Muscle layer of duodenum (tissue), 2 donors: ENCODE data around the gene SPR.

Experiments used
- H3K27ac ChIP-seq: one replicate; pipeline ENCODE4 v1.7.0; 2013; ENCODE audit warnings: mild to moderate bottlenecking, low read length
- H3K27me3 ChIP-seq: one replicate; pipeline ENCODE4 v1.7.0; 2013; ENCODE audit warnings: low read depth, mild to moderate bottlenecking, control low read depth, low read length
- H3K36me3 ChIP-seq, 2 donors: one replicate each; pipeline ENCODE4 v1.7.0; 2013; ENCODE audit warnings: low read length in 2 of 2, control low read depth in 1 of 2, mild to moderate bottlenecking in 1 of 2; ENCODE audit not compliant: insufficient read depth in 2 of 2, control insufficient read depth in 1 of 2
- H3K4me1 ChIP-seq, 2 donors: one replicate each; pipeline ENCODE4 v1.7.0; 2013; ENCODE audit warnings: low read length in 2 of 2, mild to moderate bottlenecking in 2 of 2, control low read depth in 1 of 2, moderate library complexity in 1 of 2; ENCODE audit not compliant: insufficient read depth in 2 of 2, control insufficient read depth in 1 of 2
- H3K4me3 ChIP-seq, 2 donors: one replicate each; pipeline ENCODE4 v1.7.0; 2013; ENCODE audit warnings: low read length in 2 of 2, low read depth in 1 of 2, mild to moderate bottlenecking in 1 of 2
- H3K9me3 ChIP-seq, 2 donors: one replicate each; pipeline ENCODE4 v1.7.0; 2013; ENCODE audit warnings: low read length in 2 of 2, control low read depth in 1 of 2, mild to moderate bottlenecking in 1 of 2; ENCODE audit not compliant: control insufficient read depth in 1 of 2
- donor health status: healthy.

SPR gene

DNA sequence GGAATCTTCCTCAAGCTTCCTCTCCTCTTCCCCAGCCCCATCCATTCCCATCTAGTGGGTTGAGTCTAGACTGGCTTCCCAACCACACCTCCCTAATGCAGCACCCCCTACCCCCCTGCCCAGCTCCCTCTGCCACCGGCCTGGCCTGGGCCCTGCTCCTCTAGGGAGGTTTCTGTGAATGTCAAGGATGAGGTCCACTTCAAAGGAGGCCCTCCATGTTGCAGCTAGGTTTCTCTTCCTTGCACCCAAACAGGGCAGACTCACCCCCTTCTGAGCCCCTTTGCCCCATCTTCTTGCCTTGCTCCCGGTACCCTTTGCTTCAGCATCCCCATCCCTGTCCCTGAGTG lies 48.4 kb downstream of the SPR start:
- Histone ChIP-seq H3K4me1 (peaks cover 0 to 12% of the 10 kb centered on the region in 2 donors), H3K27ac (no peak overlapping the region), H3K4me3 (no peak overlapping the region), H3K27me3 (no peaks in the 10 kb centered on the region), H3K36me3 (no peaks in the 10 kb centered on the region), H3K9me3 (no peaks in the 10 kb centered on the region)

DNA sequence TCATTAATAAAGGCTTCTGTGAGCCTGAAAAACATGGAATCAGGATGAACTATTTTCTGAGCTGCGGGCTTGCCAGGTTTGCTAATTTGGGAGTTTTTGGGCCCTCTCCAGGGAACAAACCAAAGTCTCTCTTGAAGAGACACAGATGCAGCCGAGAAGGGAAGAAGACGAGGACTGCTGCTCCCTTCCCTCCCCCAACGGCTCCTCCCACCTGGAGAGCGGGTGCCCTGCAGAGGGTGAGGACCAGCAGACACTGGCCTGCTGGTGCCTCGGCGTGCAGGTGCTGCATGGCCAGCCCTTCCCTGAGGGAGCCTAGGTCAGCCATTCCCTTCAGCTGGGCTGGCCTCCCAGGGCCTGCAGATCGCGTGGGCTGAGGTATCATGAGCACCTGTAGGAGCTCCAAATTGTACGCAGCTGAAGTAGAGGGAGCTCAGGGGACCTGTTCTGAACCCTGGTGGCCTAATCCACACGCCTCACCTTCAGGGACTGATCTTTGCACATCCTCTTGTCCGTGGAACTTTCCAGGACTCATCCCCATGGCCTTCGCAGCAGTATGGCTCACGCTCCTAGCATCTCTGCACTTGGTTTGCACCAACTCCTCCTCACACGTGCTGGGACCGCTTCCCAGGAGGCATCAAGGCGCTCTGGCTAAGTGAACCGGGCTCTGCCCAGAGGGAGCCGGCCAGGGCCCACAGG lies 49.6 kb downstream of the SPR start:
- peaks cover 0 to 12% of the 10 kb centered on the region in 2 donors for H3K4me1 ChIP-seq
- no peaks in the 10 kb centered on the region for H3K36me3 ChIP-seq
- no peaks in the 10 kb centered on the region for H3K9me3 ChIP-seq
- no peaks in the 10 kb centered on the region for H3K27me3 ChIP-seq
- no peak overlapping the region for H3K27ac ChIP-seq
- no peak overlapping the region for H3K4me3 ChIP-seq

DNA sequence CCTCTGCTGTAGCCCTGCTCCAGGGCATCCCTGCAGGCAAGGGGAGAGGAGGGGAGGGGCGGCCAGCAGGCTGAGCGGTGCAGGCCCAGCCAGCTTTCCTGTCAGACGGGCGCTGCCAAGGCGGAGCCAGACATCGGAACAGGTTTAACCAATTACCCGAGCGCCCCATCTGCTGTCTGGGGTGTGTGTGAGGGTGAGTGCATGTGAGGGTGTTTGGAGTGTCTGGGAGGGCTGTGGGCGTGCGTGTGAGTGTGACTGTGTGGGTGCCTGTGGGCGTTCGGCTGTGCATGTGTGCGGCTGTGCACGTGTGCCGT lies 50.1 kb downstream of the SPR start:
- Histone ChIP-seq H3K9me3 (no peaks in the 10 kb centered on the region), H3K27ac (no peak overlapping the region), H3K4me1 (peaks cover 0 to 12% of the 10 kb centered on the region in 2 donors), H3K27me3 (no peaks in the 10 kb centered on the region), H3K4me3 (no peak overlapping the region), H3K36me3 (no peaks in the 10 kb centered on the region)

GRCh38 chr2:72938455-72938854 lies 51.2 kb downstream of the SPR start:
- H3K4me1 ChIP-seq = peaks cover 0 to 12% of the 10 kb centered on the region in 2 donors
- no peaks in the 10 kb centered on the region for H3K27me3 ChIP-seq
- no peak overlapping the region for H3K4me3 ChIP-seq
- peaks cover 0 to 6% of the 10 kb centered on the region in 2 donors for H3K36me3 ChIP-seq
- no peak overlapping the region for H3K27ac ChIP-seq
- no peaks in the 10 kb centered on the region for H3K9me3 ChIP-seq

GRCh38 chr2:72940361-72940760 lies 53.2 kb downstream of the SPR start:
- H3K9me3 ChIP-seq = no peaks in the 10 kb centered on the region
- no peak overlapping the region for H3K4me3 ChIP-seq
- no peaks in the 10 kb centered on the region for H3K27me3 ChIP-seq
- H3K27ac ChIP-seq = no peak overlapping the region
- peaks cover 0 to 16% of the 10 kb centered on the region in 2 donors for H3K36me3 ChIP-seq
- H3K4me1 ChIP-seq = peaks cover 0 to 12% of the 10 kb centered on the region in 2 donors

DNA sequence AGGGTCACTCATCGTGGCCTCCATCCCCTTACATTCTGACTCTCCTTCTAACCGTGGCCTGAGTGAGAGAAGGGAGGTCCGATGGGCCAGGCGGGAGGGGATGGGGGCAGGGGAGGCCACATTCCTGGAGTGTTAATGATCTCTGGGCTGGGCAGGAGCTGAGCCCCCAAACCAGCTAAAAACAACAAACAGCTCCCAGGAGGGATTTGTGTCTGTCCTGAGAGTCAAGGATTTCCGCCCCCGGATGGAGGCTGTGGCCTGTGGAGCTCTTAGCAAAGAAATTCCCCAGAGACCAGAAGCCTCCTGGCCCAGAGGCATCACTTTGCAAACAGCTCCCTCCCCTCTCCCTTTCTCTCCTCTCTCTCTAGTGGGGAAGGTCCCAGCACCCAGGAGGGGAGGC lies 53.6 kb downstream of the SPR start:
- no peaks in the 10 kb centered on the region for H3K9me3 ChIP-seq
- peaks cover 0 to 12% of the 10 kb centered on the region in 2 donors for H3K4me1 ChIP-seq
- H3K27ac ChIP-seq = no peak overlapping the region
- no peak overlapping the region for H3K4me3 ChIP-seq
- H3K27me3 ChIP-seq = no peaks in the 10 kb centered on the region
- H3K36me3 ChIP-seq = peaks cover 0 to 16% of the 10 kb centered on the region in 2 donors
